CD4-positive, alpha-beta T cell (primary cell): ENCODE data around the gene PWWP2B. TPM values are rescaled to one million over a fixed set of nuclear protein-coding genes. Genes with fewer than 3 reads are reported as not detected.

ENCODE experiments used
- ATAC-seq: fragments of 200-7000 bp; cut with Tn5 transposase; one replicate; pipeline ENCODE4 v1.10.0; 2022; ENCODE audit warnings: mild to moderate bottlenecking; ENCODE audit not compliant: poor library complexity
- CTCF ChIA-PET: fragments of 350-600 bp; sonication (Branson Sonifier 250); formaldehyde crosslinking; loops from one replicate; lab custom pipeline; 2021; ENCODE audit warnings: antibody characterized with exemption, inconsistent platforms; lab: Charles Lee
- POLR2A ChIA-PET: fragments of 350-600 bp; sonication (Branson Sonifier 250); formaldehyde crosslinking; loops from one replicate; lab custom pipeline; 2021; ENCODE audit warnings: antibody characterized with exemption, inconsistent platforms; lab: Charles Lee
- DNase-seq, 14 experiments: peaks; one replicate each; pipeline ENCODE4 v3.0.0-alpha.2; 2013 to 2020; ENCODE audit warnings: mixed read lengths in 2 of 14
- H3K27ac ChIP-seq, 2 donors: one replicate each; pipeline versions ENCODE4 v1.5.1 to v1.7.0; 2013; ENCODE audit warnings: low read length in 2 of 2, low read depth in 1 of 2, mild to moderate bottlenecking in 1 of 2
- H3K27me3 ChIP-seq, 2 experiments: 1 replicate in 1 of 2; 2 replicates in 1 of 2; pipeline versions ENCODE4 v1.6.1 to v1.7.0; 2013; ENCODE audit warnings: low read length in 2 of 2, control low read depth in 1 of 2, mild to moderate bottlenecking in 1 of 2, moderate library complexity in 1 of 2; ENCODE audit not compliant: insufficient read depth in 2 of 2, control insufficient read depth in 1 of 2
- H3K36me3 ChIP-seq: one replicate; pipeline ENCODE4 v1.6.1; 2013; ENCODE audit warnings: low read length, control low read depth; ENCODE audit not compliant: insufficient read depth
- H3K4me1 ChIP-seq: one replicate; pipeline ENCODE4 v1.6.1; 2013; ENCODE audit warnings: low read length, control low read depth; ENCODE audit not compliant: insufficient read depth
- H3K4me3 ChIP-seq: one replicate; pipeline ENCODE4 v1.5.1; 2013; ENCODE audit warnings: mild to moderate bottlenecking, low read length, moderate library complexity
- H3K9me3 ChIP-seq, 2 experiments: 1 replicate in 1 of 2; 2 replicates in 1 of 2; pipeline versions ENCODE4 v1.6.1 to v1.7.0; 2013; ENCODE audit warnings: low read length in 2 of 2, mild to moderate bottlenecking in 2 of 2, control low read depth in 1 of 2, moderate library complexity in 1 of 2; ENCODE audit not compliant: control insufficient read depth in 1 of 2, insufficient read depth in 1 of 2
- H3K27ac Mint-ChIP-seq: one replicate; pipeline ENCODE4 v1.8.0; 2020; ENCODE audit warnings: mixed read lengths
- H3K27me3 Mint-ChIP-seq: one replicate; pipeline ENCODE4 v1.8.0; 2021; ENCODE audit warnings: mixed read lengths
- H3K36me3 Mint-ChIP-seq: one replicate; pipeline ENCODE4 v1.8.0; 2021; ENCODE audit warnings: low read depth, mixed read lengths
- H3K4me1 Mint-ChIP-seq: one replicate; pipeline ENCODE4 v1.8.0; 2021; ENCODE audit warnings: low read depth, mixed read lengths
- H3K4me3 Mint-ChIP-seq: one replicate; pipeline ENCODE4 v1.8.0; 2020; ENCODE audit warnings: mild to moderate bottlenecking, mixed read lengths
- H3K9me3 Mint-ChIP-seq: one replicate; pipeline ENCODE4 v1.8.0; 2020; ENCODE audit warnings: mixed read lengths
- intact Hi-C, 2 experiments: fragments of 100-400 bp; cut with DNase I in 1 of 2; cut with micrococcal nuclease in 1 of 2; formaldehyde crosslinking; loops; one replicate each; pipeline versions ENCODE4 v1.15.1 to v1.9.0; 2023 to 2025; cut with DNase I, micrococcal nuclease
- total RNA-seq, 174 experiments: library from RNA in 2 of 174; stranded (reverse) in 2 of 174; gene quantifications; one replicate each; pipeline ENCODE4 v1.2.3 and lab custom pipeline; 2021 to 2026
- TF ChIP-seq, protein P1 (sequence below): fragments of 200-600 bp; IDR thresholded peaks from one replicate; pipeline ENCODE4 v1.8.0; 2022; ENCODE audit warnings: antibody characterized with exemption, mild to moderate bottlenecking

The PWWP2B gene
- total RNA-seq, 2 experiments from 2014 or later: 19.2 to 19.6 TPM

DNA sequence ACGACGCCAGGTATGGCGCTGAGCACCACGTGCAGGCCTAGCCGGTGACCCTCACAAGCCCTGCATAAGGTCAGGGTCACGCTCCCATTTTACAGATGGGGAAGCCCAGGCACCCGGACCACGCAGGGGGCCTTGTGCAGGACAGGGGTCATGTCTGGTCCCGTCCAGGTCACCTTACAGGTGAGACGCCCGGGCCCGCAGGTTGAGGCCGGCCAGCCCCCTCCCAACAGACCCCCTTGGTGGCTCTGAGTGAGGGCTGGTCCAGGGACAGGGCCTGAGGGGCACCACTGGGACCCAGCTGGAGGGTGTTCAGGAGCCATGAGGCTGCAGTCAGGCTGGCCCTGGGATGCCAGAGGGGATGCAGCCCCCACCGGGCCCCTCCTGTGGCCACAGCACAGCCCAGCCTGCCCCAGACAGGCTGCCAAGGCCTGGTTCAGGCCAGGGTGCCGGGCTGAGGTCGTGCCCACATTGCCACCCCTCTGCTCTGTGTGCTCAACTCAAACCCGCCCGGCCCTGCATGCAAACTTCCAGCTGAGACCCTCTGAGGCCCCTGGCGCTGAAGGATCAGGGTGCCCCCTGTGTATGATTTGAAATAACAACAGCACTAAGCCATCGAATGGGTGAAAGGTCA lies 69.0 kb downstream of the PWWP2B start:
- TF ChIP-seq, protein P1, sequence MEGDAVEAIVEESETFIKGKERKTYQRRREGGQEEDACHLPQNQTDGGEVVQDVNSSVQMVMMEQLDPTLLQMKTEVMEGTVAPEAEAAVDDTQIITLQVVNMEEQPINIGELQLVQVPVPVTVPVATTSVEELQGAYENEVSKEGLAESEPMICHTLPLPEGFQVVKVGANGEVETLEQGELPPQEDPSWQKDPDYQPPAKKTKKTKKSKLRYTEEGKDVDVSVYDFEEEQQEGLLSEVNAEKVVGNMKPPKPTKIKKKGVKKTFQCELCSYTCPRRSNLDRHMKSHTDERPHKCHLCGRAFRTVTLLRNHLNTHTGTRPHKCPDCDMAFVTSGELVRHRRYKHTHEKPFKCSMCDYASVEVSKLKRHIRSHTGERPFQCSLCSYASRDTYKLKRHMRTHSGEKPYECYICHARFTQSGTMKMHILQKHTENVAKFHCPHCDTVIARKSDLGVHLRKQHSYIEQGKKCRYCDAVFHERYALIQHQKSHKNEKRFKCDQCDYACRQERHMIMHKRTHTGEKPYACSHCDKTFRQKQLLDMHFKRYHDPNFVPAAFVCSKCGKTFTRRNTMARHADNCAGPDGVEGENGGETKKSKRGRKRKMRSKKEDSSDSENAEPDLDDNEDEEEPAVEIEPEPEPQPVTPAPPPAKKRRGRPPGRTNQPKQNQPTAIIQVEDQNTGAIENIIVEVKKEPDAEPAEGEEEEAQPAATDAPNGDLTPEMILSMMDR: no peak
- H3K9me3 ChIP-seq: peaks cover 0 to 5% of the 10 kb centered on the region in 2 experiments
- DNase-seq: peak in 1 of 14 experiments; percentile 3
- no peaks in the 10 kb centered on the region for H3K36me3 ChIP-seq
- peaks cover 3% of the 10 kb centered on the region for H3K9me3 Mint-ChIP-seq
- H3K4me1 ChIP-seq: no peaks in the 10 kb centered on the region
- ATAC-seq: no peak
- intact Hi-C loops: no loop called here
- CTCF ChIA-PET: no interaction called here
- H3K4me1 Mint-ChIP-seq: no peaks in the 10 kb centered on the region
- no peaks in the 10 kb centered on the region for H3K36me3 Mint-ChIP-seq
- H3K27ac Mint-ChIP-seq: no peak overlapping the region
- no peak overlapping the region for H3K4me3 Mint-ChIP-seq
- POLR2A ChIA-PET: no interaction called here
- H3K27me3 ChIP-seq: no peaks in the 10 kb centered on the region
- no peak overlapping the region for H3K4me3 ChIP-seq
- no peaks in the 10 kb centered on the region for H3K27me3 Mint-ChIP-seq
- no peak overlapping the region for H3K27ac ChIP-seq

DNA sequence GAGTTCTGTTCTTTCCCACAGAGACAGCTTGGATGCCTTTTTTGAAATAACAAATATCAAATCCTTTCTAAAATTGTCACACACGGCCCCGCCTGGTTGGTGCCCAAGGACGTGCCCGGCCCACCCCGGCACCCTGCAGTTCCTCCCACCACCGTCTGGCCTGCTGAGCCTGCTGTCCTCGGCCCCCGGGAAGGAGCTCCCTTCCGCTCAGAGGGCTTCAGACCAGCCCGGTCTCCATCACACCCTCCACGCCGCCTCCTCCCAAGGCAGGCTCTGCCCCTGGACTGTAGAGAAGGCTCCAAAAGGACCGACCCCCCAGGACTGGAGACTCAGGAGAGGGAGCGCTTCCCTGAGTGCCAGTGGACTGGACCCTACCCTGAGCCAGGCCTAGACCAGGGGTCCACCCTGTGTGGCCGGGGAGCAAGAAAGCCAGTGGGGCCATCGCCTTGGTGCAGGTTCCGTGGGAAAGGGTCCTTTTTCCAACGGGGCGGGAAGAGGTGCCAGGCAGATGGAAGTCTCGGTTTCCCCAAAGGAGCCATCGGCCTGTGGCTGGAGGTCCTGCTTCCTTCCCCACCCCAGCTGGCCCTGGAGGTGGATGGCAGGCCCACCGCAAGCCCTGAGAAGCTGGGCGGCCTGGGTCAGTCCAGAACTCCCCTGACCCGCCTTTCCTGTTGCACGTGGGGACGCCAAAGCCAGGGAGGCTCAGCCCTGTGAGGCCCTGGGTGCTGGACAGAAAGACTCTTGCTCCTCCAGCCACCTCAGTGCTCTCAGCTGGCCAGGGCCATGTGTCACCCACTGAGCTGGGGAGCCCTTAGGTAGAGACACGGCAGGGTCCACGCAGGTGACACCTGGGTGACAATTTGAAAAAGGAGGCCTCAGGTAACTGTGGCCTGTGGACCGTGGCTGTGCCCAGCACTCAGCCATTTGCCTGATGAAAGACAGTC lies 69.8 kb downstream of the PWWP2B start:
- Mint-ChIP-seq H3K4me3 (no peak overlapping the region), H3K27me3 (no peaks in the 10 kb centered on the region), H3K36me3 (no peaks in the 10 kb centered on the region), H3K9me3 (peaks cover 3% of the 10 kb centered on the region), H3K27ac (no peak overlapping the region), H3K4me1 (no peaks in the 10 kb centered on the region)
- ATAC-seq: no peak
- no peaks in the 10 kb centered on the region for H3K27me3 ChIP-seq
- no peak overlapping the region for H3K27ac ChIP-seq
- H3K4me1 ChIP-seq: no peaks in the 10 kb centered on the region
- ChIA-PET CTCF (no interaction called here), POLR2A (no interaction called here)
- H3K36me3 ChIP-seq: no peaks in the 10 kb centered on the region
- peak in 1 of 14 experiments; percentile 2 for DNase-seq
- no peak overlapping the region for H3K4me3 ChIP-seq
- TF ChIP-seq, protein P1: no peak
- H3K9me3 ChIP-seq: peaks cover 4 to 13% of the 10 kb centered on the region in 2 experiments
- intact Hi-C loops: no loop called here

Other genes with a start within 250 kb of the PWWP2B start
- under 1 TPM; 0.64 to 0.96 TPM for gene DPYSL4, start 210.3 kb upstream of the PWWP2B start, total RNA-seq
- gene STK32C, start 89.2 kb upstream of the PWWP2B start, total RNA-seq: 1 to 10 TPM; 4.9 to 5.2 TPM
- gene LRRC27, start 65.0 kb upstream of the PWWP2B start, total RNA-seq: 1 to 10 TPM; 2.4 to 2.8 TPM
- gene INPP5A, start 140.6 kb downstream of the PWWP2B start, total RNA-seq: 10 to 100 TPM; 22.0 to 24.8 TPM